HG02678 (cell line): ENCODE data around the gene TOP2A.

Source experiments
- ATAC-seq: cut with Tn5 transposase; IDR thresholded peaks from one replicate; pipeline ENCODE4 v1.9.1; 2021; ENCODE audit warnings: mild to moderate bottlenecking, moderate library complexity; ENCODE audit not compliant: unreplicated experiment

The TOP2A gene

DNA sequence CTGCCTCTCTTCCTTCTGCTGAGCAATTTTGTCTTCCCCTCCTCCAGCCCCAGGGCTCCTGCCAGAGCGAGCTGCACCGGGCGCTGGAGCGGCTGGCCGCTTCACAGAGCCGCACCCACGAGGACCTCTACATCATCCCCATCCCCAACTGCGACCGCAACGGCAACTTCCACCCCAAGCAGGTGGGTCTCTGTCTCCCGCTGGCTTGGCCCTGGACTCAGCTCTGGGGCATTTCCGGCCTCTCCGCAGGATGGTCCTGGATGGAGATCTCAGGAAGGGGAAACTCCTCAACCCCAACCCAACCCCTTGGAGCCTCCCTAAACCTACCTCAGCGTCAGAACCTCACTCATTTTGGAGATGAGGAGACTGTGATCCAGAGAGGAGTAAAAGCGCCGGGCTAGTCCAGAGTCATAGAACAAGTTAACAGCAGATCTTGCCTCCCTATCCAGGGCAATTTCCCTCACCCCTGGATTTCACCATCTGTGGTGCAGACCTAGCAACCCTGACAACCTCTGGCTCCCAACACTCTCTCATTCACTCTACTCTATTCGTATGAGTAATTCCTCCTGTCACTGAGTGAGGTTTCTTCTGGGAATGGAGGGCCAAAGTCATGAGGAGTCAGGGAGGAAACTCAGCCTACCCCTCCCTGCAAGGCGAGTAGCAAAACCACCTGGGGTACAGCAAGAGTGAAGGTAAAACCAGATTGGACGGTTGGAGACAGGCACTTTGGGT, 36.4 kb upstream of the TOP2A start:
- no peak for ATAC-seq

DNA sequence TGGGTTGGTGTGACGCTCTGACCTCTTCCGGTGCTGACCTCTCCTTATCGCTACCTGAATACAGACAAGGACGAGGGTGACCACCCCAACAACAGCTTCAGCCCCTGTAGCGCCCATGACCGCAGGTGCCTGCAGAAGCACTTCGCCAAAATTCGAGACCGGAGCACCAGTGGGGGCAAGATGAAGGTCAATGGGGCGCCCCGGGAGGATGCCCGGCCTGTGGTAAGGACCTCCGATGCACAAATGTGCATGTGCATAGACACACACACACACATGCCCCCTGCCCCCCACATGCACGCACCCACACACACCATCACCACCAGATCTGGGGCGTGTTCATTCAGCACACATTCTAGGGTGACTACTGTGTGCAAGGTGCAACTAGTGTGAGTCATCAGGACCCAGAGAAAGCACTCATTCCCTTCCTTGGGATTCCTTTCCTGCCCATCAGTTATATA, 35.3 kb upstream of the TOP2A start:
- ATAC-seq: no peak

DNA sequence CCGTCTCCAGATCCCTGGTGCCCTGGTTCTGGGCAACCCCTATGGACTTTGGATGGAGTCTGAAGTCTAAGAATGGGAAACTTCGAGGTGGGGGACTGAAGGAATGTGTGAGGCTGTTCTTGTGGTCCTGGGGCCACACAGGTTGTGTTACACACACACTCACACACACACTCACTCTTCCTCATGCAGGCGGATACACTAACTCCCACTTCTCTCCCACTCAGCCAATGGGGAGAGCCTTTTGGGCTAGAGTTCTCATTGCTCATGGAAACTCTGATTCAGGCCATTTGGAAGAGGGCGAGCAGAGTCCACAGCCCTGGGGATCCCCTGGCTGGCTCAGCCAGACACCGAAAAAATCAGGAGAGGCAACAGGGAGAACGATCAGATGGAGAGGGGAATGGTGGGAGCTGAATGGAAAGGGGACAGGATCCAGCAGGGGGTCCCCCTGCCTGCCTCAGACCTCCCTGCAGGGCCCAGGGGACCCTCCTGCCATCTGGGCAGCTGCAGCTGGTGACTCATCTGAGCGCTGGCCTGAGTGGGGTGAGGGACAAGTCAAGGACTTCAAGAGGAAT, 34.6 kb upstream of the TOP2A start:
- ATAC-seq: no peak

DNA sequence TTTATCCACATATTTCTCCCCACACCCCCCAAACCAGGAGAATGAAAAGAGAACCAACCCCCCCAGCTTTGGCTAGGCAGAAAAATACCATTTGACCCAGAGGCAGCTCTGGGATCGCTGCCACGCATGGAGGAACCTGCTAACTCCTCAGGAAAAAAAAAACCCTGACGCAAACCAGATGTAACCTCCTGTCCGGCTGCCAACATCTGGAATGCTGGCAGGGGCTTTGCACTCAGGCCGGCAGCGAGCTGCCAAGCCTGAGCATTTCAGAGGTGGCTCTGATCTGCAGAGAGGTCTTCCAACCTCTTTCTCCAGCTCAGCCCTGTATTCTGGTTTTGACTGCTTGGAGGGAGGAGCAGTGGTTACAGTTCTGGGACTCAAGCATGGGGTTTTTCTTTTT, 33.7 kb upstream of the TOP2A start:
- no peak for ATAC-seq

DNA sequence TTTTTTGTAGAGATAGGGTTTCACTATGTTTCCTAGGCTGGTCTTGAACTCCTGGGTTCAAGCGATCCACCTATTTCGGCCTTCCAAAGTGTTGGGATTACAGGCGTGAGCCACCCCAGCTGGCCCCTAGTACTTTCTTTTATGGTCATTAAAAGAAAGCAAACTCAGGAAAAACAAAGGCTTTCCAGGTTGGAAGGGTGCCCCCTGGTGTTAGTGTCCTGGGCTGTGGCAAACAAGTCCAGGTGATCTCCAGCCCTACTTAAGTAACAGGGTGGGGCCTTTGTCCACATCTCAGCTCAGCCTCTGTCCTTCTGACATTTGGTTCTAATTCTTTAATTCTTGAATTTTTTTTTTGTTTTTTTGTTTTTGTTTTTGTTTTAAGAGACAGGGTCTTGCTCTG, 32.5 kb upstream of the TOP2A start:
- no peak for ATAC-seq

DNA sequence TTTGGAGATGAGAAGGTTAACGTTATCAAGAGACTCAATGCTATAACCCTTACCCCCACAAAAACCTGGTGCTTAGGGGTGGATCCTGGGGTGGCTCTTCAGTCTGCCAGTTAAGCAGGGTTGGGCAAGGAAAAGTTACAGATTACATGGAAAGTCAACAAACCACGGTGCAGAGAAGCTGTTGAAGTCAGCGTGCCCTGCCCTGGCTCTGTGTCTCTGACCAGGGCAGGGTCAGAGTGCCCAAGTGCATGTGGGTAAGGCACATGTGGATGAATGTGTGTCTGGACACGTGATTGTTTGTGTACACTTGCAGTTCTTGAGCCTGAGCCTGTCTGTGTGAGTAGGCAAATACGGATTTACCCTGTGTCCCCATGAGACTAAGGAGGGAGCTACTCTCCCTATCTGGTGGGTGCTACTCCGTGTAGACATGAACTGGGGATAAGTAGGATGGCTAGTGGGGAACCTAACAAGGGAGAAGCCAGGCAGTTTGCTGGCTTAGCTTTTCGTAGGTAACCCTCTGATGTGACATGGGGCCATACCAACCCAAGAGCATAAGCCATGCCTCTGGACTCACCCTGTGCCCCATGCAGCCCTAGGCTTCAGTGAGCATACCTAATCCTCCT, 31.1 kb upstream of the TOP2A start:
- no peak for ATAC-seq

DNA sequence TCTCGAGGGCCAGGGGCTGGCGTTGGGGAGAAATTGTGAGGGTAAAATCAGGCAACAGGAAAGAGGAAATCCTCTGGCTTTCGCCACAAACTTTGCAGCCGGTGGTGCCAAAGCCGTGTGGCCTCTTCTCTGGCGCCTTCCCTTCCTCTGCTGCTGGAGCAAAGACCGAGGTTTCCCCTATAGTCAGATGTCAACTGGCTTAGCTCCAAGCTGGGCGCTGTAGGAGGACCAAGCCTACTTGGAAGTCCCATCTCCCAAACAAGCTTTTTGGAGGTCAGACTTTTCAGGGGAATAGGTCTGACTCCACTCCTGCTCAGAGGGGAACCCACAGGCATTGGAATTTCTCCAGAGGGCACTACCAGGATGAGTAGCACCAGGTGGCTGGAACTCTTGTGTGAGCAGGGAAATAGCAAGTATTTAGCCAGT, 30.5 kb upstream of the TOP2A start:
- no peak for ATAC-seq

DNA sequence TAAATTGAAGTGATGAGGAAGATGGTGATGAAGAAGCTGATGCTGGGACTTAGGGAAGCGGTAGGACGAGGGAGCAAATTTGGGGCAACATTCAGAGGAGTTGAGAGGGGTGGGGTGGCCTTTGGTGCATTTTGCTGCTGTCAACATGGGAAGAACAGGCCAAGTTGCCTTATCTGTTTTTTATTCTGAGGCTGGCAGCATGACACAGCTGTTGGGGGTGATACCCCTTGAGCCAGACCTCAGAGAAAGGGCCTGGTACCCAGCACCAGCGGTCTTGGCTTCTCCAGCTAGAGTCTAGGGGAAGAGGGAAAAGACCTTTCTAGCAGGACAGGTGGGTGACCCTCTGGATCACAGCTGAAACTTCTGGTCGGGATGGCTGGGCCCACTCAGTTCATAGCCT, 30.1 kb upstream of the TOP2A start:
- no peak for ATAC-seq

DNA sequence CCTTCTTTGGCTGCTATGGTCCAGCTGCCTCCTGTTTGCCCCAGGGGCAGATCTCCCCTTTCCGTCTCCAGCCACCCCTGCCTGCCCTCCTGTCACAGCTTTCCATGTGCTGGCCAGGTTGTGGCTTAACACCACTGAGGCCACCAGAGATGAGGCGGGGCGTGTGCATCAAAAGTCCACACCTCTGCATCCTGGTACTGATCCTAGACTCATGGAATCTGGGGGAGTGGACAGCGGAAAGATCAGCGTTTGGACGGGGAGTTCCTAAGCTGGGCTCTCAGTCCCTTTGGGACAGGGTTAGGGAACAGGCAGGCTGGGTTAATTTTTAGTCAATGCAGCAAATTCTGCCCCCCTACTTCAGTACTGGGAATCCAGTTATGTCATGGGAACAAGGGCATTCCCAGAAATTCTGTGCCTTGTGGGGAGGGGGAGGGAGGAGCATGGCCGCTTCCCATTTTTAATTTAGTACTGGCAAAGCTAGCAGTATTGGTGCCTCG, 29.5 kb upstream of the TOP2A start:
- ATAC-seq: no peak

DNA sequence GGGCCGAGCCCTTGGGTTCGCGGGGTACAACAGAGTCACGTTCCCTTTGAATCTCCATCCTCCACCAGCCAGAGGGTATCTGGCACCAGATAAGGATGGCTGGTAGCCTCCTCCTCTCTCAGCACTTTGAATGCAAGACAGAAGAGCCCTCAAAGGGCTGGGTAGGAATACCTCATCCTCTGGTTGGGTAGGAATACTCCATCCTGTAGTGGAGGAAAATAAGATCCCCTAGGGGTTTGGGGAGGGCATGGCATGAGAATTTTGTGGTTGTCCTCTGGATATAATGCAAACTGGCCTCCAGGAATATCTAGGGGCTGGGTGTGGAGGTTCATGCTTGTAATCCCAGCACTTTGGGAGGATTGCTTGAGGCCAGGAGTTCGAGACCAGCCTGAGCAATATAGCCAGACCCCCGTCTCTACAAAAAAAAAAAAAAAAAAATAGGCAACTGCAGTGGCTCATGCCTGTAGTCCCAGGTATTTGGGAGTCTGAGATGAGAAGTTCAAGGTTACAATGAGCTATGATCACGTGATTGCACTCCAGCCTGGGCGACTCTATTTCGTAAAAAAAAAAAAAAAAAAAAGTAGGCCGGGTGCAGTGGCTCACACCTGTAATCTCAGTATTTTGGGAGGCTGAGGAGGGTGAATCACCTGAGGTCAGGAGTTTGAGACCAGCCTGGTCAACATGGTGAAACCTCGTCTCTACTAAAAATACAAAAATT, 28.2 kb upstream of the TOP2A start:
- ATAC-seq: no peak

DNA sequence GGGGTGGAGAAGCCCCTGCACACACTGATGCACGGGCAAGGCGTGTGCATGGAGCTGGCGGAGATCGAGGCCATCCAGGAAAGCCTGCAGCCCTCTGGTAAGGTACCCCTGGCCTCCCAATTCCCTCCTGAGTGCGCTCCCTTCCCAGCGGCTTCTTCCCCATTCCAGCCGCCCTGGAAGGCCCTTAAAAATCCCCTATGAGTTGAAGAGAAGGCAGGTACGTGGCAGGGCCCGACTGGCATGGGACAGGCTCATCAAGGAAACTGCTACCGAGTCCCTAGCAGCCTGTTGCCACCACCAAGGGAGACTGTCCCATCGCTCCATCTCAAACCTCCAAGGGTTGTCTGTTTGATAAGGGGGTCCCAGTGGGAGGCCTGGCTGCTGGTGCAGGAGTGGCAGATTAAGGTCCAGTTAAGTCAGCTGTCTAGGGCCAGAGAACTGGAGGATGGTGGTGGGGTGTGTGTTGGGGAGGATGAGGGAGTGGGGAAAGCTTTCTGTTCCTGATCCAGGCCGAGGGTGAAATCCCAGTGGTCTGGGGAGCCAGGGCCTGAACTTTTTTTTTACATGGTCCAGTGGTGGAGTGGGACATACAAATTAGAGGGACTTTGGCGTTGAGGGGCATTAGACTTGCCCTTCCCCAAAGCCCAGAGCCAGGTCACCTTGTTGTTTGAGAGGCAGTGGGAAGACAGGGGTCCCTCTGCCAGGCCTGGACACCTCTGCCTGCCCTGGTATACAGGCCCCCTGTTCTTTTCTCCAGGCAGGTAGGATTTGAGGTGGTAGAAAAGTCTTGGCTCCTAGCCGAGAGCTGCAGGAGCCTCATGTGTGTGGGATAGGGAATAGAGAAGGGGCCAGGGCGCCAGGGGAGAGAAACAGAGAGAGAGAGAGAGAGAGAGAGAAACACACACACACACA, 26.5 kb upstream of the TOP2A start:
- no peak for ATAC-seq

DNA sequence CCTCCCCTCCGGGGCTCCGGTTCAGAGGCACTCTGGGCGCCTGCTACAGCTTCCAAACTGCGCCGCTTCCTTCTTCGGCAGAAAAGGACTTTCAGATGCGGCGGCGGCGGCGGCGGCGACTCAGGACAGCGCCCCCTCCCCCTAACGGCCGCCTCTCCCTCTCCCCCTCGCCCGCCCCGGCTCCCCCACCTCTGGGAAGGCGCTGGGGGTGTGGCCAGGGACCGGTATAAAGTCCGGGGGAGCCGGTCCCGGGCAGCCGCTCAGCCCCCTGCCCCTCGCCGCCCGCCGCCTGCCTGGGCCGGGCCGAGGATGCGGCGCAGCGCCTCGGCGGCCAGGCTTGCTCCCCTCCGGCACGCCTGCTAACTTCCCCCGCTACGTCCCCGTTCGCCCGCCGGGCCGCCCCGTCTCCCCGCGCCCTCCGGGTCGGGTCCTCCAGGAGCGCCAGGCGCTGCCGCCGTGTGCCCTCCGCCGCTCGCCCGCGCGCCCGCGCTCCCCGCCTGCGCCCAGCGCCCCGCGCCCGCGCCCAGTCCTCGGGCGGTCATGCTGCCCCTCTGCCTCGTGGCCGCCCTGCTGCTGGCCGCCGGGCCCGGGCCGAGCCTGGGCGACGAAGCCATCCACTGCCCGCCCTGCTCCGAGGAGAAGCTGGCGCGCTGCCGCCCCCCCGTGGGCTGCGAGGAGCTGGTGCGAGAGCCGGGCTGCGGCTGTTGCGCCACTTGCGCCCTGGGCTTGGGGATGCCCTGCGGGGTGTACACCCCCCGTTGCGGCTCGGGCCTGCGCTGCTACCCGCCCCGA, 25.7 kb upstream of the TOP2A start, which contains the start of gene IGFBP4:
Gene IGFBP4 (plus strand): TSS at position 255 of the 792 bp plus-strand sequence. CDS start 286 bp downstream, at position 541.
- peak; percentile 51 for ATAC-seq

DNA sequence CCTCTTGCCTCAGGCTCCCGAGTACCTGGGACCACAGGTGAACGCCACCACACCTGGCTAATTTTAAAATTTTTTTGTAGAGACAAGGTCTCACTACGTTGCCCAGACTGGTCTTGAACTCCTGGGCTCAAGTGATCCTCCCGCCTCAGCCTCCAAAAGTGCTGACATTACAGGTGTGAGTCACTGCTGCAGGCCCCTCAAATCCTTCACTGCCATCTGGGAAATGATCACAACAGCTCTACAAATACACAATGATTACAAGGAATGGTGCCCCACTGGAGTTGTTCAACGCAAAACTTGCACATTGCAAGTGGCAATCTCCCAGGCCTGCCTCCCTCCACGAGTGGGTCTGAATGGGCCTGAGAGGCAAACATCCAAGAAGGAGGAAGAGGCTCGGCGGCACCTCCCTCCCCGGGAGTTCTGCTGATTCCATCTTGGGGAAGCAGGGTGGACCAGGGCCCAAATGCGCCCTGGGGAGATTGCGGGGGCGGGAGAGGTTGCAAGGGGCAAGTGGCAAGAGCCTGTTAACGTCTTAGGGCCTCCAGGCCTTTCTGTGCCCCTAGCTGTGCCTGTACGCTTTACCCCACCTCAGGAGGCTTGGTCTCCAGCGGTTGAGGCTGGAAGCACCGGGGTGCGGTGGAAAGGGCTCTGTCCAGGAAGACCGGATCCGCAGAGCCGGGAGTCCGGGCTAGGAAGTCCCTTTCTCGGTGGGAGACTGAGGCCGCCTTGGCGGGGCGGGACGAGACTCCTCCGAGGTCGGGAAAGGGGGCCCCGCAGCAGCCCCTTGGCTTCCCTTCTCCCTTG, 24.9 kb upstream of the TOP2A start:
- ATAC-seq: no peak

DNA sequence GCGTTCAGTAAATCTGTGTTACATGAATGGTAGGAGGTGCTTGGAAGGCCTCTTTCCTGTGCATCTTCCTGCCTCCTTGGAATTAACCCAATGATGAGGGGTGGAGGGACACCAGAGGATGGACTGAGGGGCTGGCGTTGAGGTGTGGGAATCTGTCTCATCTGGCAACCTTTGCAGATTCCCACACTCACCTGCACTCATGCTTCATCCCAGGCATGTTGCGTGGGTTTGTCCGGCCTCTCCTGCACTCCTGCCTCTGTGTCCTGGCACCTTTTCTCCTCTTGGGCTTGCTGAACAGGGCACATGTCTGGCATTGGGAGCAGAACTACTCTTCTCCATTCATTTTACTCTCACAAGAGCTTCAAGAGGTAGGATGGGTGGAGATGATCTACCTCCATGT, 22.5 kb upstream of the TOP2A start:
- no peak for ATAC-seq

DNA sequence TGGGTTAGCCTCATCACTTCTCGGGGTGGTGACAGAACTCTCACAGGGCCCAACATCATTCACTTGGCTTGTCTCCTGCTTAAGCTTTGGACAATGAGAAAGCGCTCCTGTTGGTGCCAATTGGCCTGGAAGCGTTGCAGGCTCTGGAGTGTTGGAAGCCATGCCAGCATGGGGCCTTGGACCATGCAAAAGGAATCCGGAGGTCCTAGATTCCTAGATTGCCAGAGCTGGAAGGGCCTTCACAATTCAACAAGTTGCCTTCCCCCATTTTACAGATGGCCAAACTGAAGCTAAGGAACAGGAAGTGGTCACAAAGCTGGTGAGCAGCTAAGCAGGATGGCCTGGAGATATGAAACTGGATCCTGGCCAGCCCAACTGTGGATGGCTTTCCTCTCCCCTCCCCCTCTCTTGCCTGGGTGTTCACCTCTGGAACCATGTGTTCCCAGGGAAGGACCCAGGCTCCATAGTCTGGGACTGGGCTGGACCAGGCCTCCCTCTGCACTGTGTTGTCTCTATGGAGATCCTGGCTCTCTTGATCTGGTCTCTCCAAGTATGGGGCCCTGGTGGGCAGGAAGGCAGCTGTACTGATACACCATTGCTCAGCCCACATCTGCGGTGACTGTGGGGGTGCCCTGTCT, 19.5 kb upstream of the TOP2A start:
- ATAC-seq: no peak

DNA sequence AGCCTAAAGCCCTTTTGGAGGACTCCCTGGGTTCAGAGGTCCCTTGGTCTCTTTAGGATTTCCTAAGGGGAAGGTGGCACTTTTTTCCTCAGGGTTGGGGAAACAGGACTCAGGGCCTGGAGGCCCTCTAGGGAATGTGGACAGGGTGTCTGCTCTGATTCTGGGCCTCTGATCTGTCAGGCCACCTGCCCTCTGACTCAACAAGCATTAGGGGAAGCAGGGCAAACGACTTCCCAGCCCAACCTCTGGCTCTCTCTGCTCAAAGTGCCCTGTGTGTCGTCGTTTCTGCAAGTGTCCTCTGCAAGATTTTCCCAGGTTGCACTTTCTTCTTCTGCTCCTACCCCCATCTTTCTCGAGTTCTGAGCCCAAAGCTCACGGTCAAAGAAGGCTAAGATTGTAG, 18.9 kb upstream of the TOP2A start:
- no peak for ATAC-seq

DNA sequence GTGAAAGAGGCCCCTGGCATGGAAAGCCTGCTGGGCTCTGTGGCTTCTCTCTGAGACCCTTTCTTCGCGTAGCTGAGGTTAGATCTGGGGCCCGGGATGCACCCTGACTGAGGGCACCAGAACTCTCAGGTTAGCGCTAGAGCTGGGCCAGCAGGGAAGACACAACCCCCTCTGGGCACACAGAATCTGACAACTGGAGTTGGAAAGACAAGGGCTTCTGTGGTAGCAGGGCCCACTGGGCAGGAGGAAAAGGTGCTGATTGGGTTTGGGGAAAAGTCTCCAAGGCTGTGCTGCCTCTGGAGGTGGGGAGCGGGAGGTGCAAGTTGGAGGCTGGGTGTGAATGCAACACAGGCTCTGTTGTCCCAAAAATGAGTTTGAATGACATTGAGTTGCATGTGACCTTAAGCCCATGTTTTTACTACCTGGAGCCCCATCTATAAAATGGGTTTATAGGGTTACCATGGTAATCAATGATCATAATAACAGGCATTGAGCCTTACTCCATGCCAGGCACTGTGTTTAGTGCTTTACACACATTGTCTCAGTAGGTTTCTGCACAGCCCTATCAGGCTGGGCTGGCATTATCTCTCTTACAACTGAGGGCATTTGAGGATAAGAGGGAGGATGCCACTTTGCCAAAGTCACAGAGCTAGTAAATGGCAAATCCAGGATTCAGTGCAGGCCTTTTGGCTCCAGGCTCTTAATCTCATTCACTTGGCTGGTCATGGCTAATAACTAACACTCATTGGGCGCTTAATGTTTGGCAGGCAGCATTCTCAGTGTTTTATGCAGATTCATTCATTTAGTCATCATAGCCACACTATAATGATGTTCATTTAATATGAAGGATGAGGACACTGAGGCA, 16.1 kb upstream of the TOP2A start:
- no peak for ATAC-seq
